D341Med (cell line): ENCODE results near the gene CALML5.

Experiments
- DNase-seq: peaks from one replicate; pipeline ENCODE4 v3.0.0; 2012; ENCODE audit warnings: low spot score

The CALML5 gene

DNA sequence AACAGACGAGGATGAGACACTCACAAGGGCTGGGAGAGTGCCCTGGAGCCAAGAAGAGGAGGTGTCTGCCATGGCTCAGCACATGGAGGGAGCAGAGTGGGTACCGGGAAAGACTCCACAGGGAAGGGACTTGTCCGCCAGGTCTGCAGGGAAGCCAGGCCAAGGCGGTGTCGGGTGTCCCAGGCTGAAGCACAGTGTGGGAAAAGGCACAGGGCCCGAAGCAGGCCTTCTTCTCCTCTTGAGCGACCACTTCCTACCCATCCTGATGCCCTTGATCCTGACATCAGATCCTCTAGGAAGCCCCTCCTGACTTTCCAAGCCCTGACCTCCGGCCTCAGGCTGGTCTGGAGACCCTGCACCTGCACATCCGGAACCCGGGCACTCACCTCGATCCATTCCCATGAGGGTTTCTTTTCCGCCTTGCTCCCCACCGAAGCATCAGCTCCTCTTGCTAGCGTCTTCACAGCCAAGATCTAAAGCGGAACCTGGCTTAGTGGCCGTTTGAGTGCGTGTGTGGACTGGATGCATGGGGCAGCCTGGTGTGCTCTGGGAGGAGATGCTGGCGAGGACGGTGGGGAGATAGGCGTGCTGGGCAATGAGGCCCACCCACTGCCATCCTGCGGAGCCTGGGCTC is 33.8 kb upstream of the CALML5 start:
- no peak for DNase-seq

DNA sequence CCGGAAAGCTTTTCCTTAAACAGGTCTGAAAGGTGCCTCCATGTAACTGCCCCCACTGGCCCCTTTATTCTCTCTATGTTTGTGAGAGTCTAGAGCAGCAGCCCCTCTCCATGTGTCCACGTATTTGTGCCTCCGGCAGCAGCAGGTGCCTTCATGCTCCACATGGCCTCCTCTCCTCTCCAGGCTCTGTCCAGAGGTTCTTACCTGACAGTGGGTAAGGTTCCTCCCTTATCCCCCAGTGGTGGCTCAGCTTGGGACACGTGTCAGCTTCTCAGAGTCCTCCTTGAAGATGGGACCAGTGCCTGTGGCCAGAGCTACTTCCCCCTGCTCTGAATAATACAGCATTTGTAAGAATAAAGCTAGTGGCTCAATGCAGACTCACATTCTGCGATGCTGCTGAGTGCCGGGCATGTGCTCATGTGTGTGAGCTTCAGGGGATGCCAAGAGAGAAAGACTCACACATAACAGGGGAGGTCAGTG is 33.3 kb upstream of the CALML5 start:
- DNase-seq = no peak

DNA sequence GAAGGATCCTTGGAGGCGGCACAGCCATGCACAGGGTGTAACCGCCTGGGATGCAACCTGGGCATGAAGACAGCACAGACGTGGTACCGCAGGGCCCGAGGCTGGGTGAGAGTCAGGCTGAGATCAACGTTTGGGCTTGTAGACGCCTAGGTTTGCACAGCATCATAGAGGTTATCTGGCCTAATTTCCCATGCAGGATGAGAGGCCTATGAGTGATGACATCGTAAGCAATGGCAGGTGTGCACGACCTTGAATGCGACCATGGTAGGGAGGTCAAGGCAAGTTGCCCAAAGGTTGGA is 32.9 kb upstream of the CALML5 start:
- no peak for DNase-seq

DNA sequence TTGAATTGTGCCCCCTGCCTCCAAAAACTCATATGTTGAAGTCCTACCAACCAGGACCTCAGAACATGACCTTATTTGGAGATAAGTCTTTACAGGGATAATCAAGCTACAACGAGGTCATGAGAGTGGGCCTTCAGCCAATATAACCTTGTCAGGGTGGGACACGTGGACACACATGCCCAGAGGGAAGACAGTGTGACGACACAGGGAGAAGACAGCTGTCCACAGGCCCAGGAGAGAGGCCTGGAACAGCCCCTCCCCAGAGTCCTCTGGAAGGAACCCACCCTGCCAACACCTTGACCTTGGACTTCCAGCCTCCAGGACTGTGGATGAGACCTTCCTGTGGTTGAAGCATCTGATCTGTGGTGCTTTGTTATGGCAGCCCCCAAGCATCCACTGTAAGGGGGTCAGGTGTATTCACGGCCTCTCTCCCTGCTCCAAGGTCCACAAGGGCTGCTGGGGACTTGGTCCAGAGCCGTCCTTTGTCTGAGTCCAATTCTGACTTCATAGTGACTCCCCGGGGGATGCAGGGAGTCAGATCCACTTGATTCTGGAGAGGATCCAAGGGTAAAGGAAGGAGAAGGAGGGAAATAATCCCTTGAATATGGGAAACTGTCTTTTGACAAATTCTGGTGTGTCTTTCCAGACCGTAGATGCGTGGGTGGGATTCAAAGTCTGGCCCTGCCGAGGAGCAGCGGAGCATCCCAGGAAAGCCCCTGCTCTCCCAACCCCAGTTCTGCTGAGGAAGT is 32.4 kb upstream of the CALML5 start:
- no peak for DNase-seq

DNA sequence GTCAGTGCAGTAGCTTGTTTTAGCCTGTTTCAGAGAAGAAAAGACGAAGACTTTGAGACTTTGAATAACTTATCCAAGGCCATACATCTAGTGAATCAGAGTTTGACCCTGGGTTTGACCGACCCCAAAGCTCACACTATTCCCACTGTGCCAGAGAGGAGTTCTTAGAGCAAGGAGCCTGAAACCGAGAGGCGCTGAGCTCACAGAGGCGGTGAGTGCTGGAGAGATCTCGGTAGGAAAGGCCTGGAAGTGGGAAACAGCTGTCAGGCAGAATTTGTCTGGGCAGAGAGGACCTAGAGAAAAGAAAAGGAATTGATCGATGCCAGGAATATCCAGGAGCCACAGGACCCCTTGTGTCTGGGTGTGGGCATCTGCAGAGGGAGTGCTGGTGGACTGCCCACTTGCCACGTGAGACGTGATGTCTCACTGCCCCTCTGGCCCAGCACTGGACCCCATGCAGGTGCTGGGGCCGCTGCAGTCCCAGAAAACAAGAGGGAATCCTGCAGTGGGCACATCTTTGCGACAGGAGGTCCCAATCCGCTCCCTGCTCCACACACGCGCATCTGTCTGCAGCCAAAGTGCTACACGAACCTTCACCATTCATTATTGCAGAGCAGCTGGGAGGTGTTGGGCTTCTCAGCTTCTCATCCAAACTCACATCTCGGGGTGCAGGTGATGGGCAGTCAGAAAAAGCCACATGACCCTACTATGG is 31.6 kb upstream of the CALML5 start:
- DNase-seq = no peak

DNA sequence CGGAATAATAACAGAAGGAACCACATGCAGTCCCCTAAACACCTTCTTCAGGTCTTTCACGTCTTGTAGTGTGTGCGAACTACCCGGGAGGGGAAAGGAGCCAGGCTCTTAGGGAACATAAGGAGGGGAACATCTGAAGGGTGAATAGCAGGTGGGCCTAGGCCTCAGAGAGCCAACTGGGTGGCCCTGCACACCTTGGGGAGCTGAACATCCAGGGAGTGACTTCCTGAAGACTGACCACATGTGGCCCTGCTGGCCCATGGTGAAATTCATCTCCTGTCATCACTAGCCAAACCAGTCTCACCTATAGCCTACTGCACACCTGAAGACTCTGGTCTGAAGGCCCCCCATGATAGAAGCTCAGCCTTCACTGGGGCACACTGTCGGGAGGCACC is 31.0 kb upstream of the CALML5 start:
- no peak for DNase-seq

DNA sequence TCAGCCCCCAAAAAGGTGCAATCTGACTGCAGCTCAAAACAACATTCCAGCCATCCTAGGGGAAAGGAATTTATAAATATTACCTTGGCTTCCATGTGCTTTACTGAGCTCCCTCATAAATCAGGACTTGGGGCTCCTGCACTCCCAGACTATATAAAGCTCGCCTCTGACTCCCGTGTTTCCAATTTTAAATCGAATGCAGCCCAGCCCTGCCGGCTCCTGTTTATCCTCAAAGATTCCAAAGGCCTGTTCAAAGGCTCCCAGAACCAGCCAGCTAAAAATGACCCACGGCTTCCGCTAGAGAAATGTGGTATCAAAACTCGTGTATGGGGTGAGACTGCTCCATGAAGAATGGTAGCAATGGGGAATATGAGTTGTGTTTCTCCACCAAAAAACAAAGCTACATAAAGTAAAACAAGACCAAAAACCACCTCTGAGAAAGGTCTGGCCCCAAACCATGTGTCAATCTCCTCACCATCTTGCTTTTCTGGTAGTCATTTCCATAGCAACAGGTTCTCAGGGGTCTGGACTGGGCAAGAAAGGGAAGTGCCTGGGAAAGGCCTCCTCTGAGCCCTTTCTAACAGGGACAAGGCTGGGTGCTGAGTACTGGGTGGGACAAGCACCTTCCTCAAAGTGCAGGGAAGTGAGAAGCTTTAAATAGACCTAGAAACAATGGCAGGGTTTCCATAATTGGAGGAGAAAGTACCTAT is 30.5 kb upstream of the CALML5 start:
- no peak for DNase-seq

DNA sequence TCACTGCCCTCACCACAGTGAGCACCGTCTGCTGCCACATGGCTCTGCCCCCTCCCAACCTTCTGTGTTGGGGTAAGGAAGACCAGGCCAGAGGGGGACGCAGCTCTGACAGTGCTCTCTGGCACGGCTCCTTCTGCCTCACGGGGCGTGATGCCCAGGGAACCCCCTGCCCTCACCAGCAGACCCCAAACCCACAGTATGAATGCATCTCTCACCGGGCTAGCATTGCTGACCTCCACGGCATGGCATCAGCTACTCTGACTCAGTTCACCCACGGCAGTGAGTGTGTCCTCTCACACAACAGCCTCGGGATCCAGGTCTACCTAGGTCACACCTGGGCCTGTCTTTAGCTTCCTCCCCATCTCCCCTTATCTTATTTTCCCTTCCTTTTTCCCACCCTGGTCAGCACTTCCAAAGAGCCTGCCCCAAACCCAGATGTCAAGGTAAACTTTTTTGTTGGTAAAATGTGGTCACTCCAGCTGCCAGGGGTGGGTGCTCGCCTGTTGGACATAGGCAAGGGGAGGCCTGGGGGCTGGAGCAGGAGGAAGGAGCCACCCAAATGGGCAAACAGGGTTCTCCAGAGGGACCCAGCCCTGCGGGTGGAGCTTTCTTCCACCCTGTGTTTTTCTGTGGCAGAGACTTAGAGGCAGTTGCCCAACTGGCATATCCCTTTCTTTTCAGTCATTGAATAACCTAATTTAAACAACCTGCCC is 29.8 kb upstream of the CALML5 start:
- DNase-seq = no peak

DNA sequence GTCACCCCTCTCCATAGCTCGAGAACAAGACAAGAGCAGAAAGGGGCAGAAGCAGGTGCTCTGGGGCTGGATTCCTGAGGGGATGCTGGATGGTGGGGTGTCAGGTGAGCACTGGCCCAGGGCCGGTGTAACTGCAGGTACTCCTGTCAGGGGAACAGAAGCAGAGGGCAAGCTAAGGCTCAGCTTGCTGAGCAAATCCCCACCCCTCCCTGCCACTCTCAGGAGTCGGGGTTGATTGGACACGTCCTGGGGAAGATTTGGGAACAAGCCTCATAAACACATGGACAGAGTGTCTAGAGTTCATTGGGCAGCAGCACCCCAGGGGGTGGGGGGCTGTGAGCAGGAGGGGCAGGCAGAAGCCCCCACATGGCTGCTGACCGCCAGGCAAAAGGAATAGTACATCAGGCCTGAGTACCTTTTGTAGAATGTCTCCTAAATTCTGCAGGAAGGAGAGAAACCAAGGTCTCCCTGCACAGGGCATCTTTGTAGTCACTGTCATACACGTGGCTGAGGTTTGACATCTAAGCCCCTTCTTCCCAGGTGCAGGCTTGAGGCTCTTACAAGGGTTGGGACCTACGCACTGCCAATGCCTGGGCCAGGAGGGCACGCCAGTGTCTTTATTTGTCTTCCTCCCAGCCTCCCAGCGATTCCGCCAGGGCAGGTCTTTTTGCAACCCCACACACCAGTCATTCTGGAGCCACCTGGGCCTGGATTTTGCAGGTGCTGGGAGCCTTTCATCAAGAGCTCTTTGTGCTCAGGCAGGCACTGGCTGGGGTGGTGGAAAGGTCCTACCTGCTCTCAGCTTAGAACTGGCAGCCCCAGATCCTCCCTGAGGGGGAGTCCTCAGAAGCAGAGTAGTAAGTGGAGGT is 28.2 kb upstream of the CALML5 start:
- DNase-seq = no peak

DNA sequence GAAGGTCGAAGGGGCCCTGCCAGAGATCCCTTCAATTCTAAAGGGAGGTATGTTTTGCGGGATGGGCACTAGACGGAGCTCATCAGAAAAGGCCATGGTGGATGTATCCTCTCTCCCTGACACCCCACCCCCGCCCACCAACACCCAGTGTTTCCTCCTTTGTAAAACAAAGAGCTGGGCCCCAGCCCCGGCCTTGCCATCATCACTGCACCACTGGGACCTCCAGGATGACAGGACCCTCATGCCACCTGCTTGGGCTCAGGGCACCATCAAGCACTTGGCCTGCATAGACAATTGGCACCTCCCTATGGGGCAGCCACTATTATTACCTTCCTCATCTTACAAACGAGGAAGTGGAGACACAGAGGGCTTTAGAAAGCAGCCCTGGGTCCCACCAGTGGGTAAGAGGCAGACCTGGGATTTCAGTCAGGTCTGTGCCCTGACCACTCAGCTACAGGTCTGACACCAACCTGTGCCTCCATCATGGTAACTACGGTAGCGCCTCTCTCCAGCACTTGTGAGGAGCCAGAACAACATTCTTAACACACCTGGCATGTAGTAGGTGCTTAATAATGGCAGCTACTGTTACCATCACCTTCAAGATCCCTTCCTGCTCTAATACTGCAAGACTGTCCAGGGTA is 27.4 kb upstream of the CALML5 start:
- DNase-seq = no peak

DNA sequence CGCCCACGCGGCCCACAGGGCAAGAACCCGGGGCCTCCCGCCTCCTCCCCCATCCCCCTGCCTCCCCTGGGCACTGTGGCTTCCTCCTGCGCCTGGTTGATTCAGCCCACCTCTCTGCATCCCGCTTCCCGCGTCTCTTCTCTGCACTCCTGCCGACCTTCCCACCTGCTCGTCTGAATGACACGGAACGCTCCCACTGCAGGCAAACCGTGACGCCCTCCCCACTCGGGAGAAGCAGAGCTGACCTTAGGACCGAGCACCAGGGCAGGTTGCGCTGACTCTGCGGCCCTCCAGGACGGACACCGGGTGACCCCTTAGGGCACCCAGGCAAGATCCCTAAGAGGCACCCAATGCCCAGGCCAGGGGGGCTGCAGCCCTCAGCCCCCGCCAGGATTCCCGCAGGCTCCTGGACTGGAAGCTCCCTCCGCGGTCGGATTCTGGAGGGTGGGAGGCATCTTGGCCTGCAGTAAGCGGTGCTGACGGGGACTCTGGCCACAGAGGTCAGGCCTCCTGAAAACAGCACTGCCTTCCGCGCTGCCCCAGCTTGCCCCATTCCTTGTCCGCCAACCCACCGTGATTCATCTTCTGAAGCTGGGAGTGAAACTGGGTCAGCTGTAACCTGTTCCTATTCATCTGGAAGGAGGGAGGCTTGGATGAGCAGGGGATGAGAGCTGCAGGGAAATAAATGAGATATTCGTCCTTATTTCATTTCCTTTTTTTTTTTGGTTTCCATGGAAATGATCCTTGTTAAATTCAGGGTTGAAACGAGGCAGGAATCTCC is 26.4 kb upstream of the CALML5 start:
- DNase-seq = no peak

DNA sequence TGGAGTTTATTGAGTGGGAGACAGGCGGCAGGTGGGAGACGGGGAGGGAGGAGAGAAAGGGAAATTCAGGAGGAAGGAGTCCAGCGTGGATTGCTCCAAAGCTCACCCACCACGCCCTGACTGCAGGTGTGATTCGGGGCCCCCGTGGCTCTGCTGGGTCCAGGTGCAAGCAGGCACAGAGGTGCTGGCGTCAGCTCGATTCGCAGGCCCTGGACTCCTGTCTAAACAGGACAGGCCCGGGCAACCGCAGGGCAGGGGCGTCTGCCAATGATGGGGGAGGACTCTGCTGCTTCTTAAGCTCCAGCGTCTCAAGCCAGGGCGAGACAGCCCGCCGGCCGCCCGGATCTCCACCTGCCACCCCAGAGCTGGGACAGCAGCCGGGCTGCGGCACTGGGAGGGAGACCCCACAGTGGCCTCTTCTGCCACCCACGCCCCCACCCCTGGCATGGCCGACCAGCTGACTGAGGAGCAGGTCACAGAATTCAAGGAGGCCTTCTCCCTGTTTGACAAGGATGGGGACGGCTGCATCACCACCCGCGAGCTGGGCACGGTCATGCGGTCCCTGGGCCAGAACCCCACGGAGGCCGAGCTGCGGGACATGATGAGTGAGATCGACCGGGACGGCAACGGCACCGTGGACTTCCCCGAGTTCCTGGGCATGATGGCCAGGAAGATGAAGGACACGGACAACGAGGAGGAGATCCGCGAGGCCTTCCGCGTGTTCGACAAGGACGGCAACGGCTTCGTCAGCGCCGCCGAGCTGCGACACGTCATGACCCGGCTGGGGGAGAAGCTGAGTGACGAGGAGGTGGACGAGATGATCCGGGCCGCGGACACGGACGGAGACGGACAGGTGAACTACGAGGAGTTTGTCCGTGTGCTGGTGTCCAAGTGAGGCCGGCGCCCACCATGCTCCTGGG is 25.5 kb upstream of the CALML5 start, which contains the start of gene CALML3:
CALML3 (plus strand) TSS at position 321 of the 920 bp plus-strand sequence; CDS start at position 446, 125 bp downstream.
- no peak for DNase-seq

DNA sequence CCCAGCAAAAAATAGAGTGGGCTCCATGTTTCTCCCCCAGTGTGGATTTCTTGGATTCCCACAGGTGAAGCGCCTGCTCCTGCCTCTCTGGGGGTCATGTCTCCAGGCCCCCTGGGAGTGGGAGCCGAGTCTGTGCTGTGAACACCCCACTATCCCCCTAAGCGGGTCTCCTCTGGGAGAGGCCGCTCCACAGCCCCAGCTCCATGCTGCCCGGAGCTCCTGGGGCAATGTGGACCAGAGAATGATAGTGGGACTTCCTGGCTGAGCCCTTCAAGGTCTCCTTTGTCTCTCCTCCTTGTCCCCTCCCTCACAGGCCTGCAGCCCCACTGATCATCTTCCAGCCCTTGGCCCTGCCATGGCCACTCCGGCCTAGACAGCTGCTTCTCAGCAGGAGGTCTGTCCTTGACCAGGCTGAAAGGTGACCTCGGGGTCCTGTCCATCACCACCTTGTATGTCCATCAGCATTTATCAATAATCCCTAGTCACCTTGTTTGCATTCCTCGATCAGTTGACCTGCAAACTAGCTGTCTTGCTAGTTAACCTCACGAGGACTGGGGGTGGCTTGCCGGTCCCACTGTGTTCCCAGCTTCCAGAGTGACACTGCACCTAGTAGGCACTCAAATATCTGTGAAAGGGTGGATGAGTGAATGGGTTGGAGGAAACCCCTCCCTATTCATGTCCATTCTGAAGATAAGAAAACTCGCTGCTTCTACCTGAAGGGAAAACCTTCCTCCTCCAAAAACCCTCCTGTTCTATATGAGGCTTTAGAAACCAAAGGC is 24.6 kb upstream of the CALML5 start:
- no peak for DNase-seq

DNA sequence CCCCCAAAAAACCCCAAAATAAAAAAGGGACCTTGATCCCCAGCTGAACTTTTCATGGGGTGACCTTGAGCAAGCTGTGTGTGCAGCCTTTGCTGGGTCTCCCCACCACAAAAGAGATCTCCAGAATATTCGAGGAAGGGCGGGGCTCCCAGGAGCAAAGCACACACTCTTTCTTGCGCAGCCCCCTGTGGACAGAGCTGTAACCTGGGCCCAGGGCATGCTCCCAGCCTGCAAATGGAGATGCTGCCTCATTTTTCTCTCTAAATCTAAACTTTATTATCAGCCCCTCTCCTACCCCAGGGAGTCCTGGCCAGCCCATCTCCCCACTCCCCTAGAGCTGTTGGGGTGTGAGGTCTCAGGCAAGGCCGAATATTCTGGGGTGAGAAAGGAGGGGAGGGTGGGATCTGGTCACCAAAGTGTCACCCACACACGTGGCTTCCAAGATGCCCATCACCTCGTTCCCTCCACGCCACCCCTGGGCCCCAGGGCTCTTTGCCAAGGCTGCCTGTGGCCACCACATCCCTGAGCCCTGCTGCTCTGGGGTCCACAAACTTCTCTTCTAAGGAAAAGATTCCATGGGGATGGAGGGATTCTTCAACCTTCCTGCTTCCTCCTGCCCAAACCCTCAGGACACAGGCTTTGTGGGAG is 23.7 kb upstream of the CALML5 start:
- DNase-seq = no peak

DNA sequence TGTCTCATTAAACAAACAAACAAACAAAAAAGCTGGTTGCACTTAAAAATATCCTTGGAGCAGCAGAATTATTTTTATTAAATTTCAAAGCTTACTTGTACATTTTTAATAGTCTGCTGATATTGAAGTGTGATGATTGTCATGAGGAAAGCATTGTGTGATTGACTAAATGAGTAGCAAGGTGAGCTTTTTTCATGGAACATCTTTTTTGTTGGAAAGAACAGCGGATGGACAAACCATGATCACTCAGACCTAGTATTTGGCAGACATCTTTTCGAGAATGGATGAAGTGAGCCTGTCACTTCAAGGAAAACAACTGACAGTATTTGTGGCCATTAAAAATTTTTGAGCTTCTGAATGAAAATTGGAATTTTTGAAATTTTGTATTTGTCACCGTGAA is 19.7 kb upstream of the CALML5 start:
- no peak for DNase-seq

DNA sequence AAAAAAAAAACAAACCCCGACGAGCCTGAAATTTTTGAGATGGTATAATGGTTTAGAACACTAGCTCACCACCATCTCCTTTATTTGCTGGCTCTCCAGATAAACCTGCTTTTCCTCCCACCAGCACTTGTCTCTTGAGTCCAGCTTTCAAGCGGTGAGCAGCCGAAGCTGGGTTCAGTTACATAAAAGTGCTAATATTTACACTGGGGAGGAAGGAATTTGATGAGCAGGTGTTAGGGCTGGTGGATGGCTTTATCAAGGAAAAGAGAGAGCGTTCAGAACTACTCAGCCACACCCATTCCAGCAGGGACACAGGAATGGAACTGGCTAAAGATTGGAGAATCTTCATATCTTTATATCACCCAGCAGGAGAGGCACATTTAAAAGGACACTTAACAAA is 18.8 kb upstream of the CALML5 start:
- DNase-seq = no peak

DNA sequence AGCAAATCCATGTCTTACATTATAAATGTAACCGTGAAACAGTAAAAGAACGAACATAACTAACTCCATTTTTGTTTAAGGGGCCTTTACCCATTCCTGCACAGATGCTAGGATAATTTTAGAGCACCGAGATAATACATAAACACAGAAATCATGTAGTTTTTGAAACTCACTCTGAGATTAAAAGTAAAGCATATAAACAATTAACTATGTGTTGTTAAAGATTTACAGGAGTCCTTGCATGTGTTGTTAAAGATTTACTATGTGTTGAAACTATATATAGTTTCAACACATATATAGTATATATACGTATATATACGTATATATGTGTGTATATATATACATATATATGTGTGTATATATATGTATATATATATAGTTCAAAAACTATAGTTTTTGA is 18.2 kb upstream of the CALML5 start:
- no peak for DNase-seq
